Measurements from ENCODE around the gene RUBCN.

DNA sequence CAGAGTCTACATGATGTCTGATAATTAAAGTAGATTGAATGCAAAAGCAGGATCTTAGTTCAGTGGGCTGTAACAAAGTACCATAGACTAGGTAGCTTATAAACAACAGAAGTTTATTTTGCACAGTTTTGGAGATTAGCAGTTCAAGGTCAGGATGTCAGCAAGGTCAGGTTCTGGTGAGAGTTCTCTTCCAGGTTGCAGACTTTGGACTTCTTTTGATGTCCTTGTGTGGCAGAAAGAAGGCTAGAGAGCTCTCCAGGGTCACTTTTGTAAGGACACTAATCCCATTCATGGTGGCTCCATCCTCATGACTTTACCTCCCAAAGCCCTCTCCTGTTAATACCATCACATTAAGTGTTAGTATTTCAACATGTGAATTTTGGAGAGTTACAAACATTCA is 25.1 kb upstream of the RUBCN start:
- TF ChIP-seq, protein P1, sequence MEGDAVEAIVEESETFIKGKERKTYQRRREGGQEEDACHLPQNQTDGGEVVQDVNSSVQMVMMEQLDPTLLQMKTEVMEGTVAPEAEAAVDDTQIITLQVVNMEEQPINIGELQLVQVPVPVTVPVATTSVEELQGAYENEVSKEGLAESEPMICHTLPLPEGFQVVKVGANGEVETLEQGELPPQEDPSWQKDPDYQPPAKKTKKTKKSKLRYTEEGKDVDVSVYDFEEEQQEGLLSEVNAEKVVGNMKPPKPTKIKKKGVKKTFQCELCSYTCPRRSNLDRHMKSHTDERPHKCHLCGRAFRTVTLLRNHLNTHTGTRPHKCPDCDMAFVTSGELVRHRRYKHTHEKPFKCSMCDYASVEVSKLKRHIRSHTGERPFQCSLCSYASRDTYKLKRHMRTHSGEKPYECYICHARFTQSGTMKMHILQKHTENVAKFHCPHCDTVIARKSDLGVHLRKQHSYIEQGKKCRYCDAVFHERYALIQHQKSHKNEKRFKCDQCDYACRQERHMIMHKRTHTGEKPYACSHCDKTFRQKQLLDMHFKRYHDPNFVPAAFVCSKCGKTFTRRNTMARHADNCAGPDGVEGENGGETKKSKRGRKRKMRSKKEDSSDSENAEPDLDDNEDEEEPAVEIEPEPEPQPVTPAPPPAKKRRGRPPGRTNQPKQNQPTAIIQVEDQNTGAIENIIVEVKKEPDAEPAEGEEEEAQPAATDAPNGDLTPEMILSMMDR (optimal IDR thresholded peaks at IDR 0.05 in 1 of 3, IDR thresholded peaks at IDR 0.05 in 1 of 3, conservative IDR thresholded peaks at IDR 0.05 in 1 of 3; ENCODE audit: extremely low read depth in 1 of 3, insufficient read depth in 2 of 3, low read length in 3 of 3), result no peak
- no peak for TF ChIP-seq EZH2 (IDR thresholded peaks at IDR 0.05; ENCODE audit: low read length)
